ENCODE data around the gene COL23A1. TPM values are rescaled to one million over a fixed set of nuclear protein-coding genes. Genes with fewer than 3 reads are reported as not detected.
A peak's percentile ranks its signal among the peaks of the same experiment; 100 is the strongest.
"Not testable (repeated sequence)": the region's sequence is repeated elsewhere in the genome, so short reads cannot be mapped to it uniquely, and the experiment has no call there.

Gene COL23A1
- total and polyA plus RNA-seq, 2 donors, result 0.87 to 0.90 TPM

- Histone ChIP-seq H3K36me3 (ENCODE audit: insufficient read depth) (no peaks in the 10 kb centered on the region), H3K27ac (ENCODE audit: low read depth) (no peak overlapping the region), H3K4me3 (ENCODE audit: low read depth, low read length) (peak overlapping the region; percentile 45), H3K4me1 (ENCODE audit: insufficient read depth) (no peaks in the 10 kb centered on the region)
- WGBS, result 21% methylated on average over 29 of the region's 30 CpGs
- no peak for DNase-seq (ENCODE audit: extremely low spot score)
Observed at GRCh38 chr5:178203670-178204181, 386.5 kb downstream of the COL23A1 start.

- Histone ChIP-seq H3K4me1 (ENCODE audit: insufficient read depth) (no peaks in the 10 kb centered on the region), H3K27ac (ENCODE audit: low read depth) (no peak overlapping the region), H3K4me3 (ENCODE audit: low read depth, low read length) (no peak overlapping the region), H3K36me3 (ENCODE audit: insufficient read depth) (no peaks in the 10 kb centered on the region)
- 95% methylated on average over 10 of the region's 10 CpGs for WGBS
- no peak for DNase-seq (ENCODE audit: extremely low spot score)
Observed at GRCh38 chr5:178202541-178202940, 387.7 kb downstream of the COL23A1 start.

- no peaks in the 10 kb centered on the region for H3K4me1 ChIP-seq (ENCODE audit: insufficient read depth)
- H3K36me3 ChIP-seq (ENCODE audit: insufficient read depth), result no peaks in the 10 kb centered on the region
- no peak for DNase-seq (ENCODE audit: extremely low spot score)
- 36% methylated on average over 2 of the region's 2 CpGs for WGBS
- no peak overlapping the region for H3K27ac ChIP-seq (ENCODE audit: low read depth)
- H3K4me3 ChIP-seq (ENCODE audit: low read depth, low read length), result no peak overlapping the region
Observed at GRCh38 chr5:178201927-178202235, 388.3 kb downstream of the COL23A1 start.

- WGBS, result 78% methylated on average over 14 of the region's 14 CpGs
- Histone ChIP-seq H3K4me3 (ENCODE audit: low read depth, low read length) (no peak overlapping the region), H3K27ac (ENCODE audit: low read depth) (no peak overlapping the region), H3K4me1 (ENCODE audit: insufficient read depth) (no peaks in the 10 kb centered on the region), H3K36me3 (ENCODE audit: insufficient read depth) (no peaks in the 10 kb centered on the region)
- DNase-seq (ENCODE audit: extremely low spot score), result no peak
Observed at GRCh38 chr5:178201221-178201926, 388.8 kb downstream of the COL23A1 start.

GRCh38 chr5:178199581-178200434, 390.4 kb downstream of the COL23A1 start:
- 76% methylated on average over 12 of the region's 12 CpGs for WGBS
- Histone ChIP-seq H3K4me1 (ENCODE audit: insufficient read depth) (no peaks in the 10 kb centered on the region), H3K27ac (ENCODE audit: low read depth) (no peak overlapping the region), H3K36me3 (ENCODE audit: insufficient read depth) (no peaks in the 10 kb centered on the region), H3K4me3 (ENCODE audit: low read depth, low read length) (no peak overlapping the region)
- DNase-seq (ENCODE audit: extremely low spot score), result no peak

- WGBS, result 81% methylated on average over 11 of the region's 11 CpGs
- Histone ChIP-seq H3K4me3 (ENCODE audit: low read depth, low read length) (no peak overlapping the region), H3K36me3 (ENCODE audit: insufficient read depth) (no peaks in the 10 kb centered on the region), H3K4me1 (ENCODE audit: insufficient read depth) (no peaks in the 10 kb centered on the region), H3K27ac (ENCODE audit: low read depth) (no peak overlapping the region)
- no peak for DNase-seq (ENCODE audit: extremely low spot score)
Observed at GRCh38 chr5:178198706-178199105, 391.5 kb downstream of the COL23A1 start.

- 65% methylated on average over 11 of the region's 11 CpGs for WGBS
- not testable (repeated sequence) for H3K27ac ChIP-seq (ENCODE audit: low read depth); H3K4me3 ChIP-seq (ENCODE audit: low read depth, low read length); H3K36me3 ChIP-seq (ENCODE audit: insufficient read depth); H3K4me1 ChIP-seq (ENCODE audit: insufficient read depth); DNase-seq (ENCODE audit: extremely low spot score)
Observed at GRCh38 chr5:178198151-178198550, 392.0 kb downstream of the COL23A1 start.

- WGBS, result 87% methylated on average over 8 of the region's 8 CpGs
- H3K36me3 ChIP-seq (ENCODE audit: insufficient read depth), result no peaks in the 10 kb centered on the region
- no peak overlapping the region for H3K4me3 ChIP-seq (ENCODE audit: low read depth, low read length)
- no peak overlapping the region for H3K27ac ChIP-seq (ENCODE audit: low read depth)
- DNase-seq (ENCODE audit: extremely low spot score), result no peak
- H3K4me1 ChIP-seq (ENCODE audit: insufficient read depth), result no peaks in the 10 kb centered on the region
Observed at GRCh38 chr5:178196986-178197385, 393.2 kb downstream of the COL23A1 start.

GRCh38 chr5:178196281-178196812, 393.8 kb downstream of the COL23A1 start:
- WGBS, result 67% methylated on average over 7 of the region's 7 CpGs
- no peak for DNase-seq (ENCODE audit: extremely low spot score)
- H3K27ac ChIP-seq (ENCODE audit: low read depth), result no peak overlapping the region
- no peaks in the 10 kb centered on the region for H3K4me1 ChIP-seq (ENCODE audit: insufficient read depth)
- H3K36me3 ChIP-seq (ENCODE audit: insufficient read depth), result no peaks in the 10 kb centered on the region
- no peak overlapping the region for H3K4me3 ChIP-seq (ENCODE audit: low read depth, low read length)

GRCh38 chr5:178194026-178194425, 396.2 kb downstream of the COL23A1 start:
- no peak overlapping the region for H3K27ac ChIP-seq (ENCODE audit: low read depth)
- 24% methylated on average over 7 of the region's 7 CpGs for WGBS
- no peak overlapping the region for H3K4me3 ChIP-seq (ENCODE audit: low read depth, low read length)
- no peak for DNase-seq (ENCODE audit: extremely low spot score)
- H3K4me1 ChIP-seq (ENCODE audit: insufficient read depth), result no peaks in the 10 kb centered on the region
- H3K36me3 ChIP-seq (ENCODE audit: insufficient read depth), result no peaks in the 10 kb centered on the region

- no peak overlapping the region for H3K4me3 ChIP-seq (ENCODE audit: low read depth, low read length)
- H3K36me3 ChIP-seq (ENCODE audit: insufficient read depth), result no peaks in the 10 kb centered on the region
- WGBS, result 59% methylated on average over 8 of the region's 8 CpGs
- no peak for DNase-seq (ENCODE audit: extremely low spot score)
- no peak overlapping the region for H3K27ac ChIP-seq (ENCODE audit: low read depth)
- no peaks in the 10 kb centered on the region for H3K4me1 ChIP-seq (ENCODE audit: insufficient read depth)
Observed at GRCh38 chr5:178193251-178193809, 396.9 kb downstream of the COL23A1 start.

GRCh38 chr5:178192787-178193186, 397.4 kb downstream of the COL23A1 start:
- no peak for DNase-seq (ENCODE audit: extremely low spot score)
- WGBS, result 89% methylated on average over 7 of the region's 7 CpGs
- Histone ChIP-seq H3K27ac (ENCODE audit: low read depth) (no peak overlapping the region), H3K4me3 (ENCODE audit: low read depth, low read length) (no peak overlapping the region), H3K36me3 (ENCODE audit: insufficient read depth) (no peaks in the 10 kb centered on the region), H3K4me1 (ENCODE audit: insufficient read depth) (no peaks in the 10 kb centered on the region)

- WGBS, result 61% methylated on average over 2 of the region's 2 CpGs
Observed at GRCh38 chr5:178192244-178192643, 397.9 kb downstream of the COL23A1 start.

More at GRCh38 chr5:178192244-178192643, 397.9 kb downstream of the COL23A1 start:
- no peak for DNase-seq (ENCODE audit: extremely low spot score)
- Histone ChIP-seq H3K4me3 (ENCODE audit: low read depth, low read length) (no peak overlapping the region), H3K4me1 (ENCODE audit: insufficient read depth) (no peaks in the 10 kb centered on the region), H3K36me3 (ENCODE audit: insufficient read depth) (no peaks in the 10 kb centered on the region), H3K27ac (ENCODE audit: low read depth) (no peak overlapping the region)
